ENCODE results near the gene RNF44. TPM values are rescaled to one million over a fixed set of nuclear protein-coding genes. Genes with fewer than 3 reads are reported as not detected.

RNF44 gene
- total and polyA plus RNA-seq, 2 donors (not counting 3 experiments of a cell fraction or from before 2014, with no cell fraction given) = 19.8 to 50.2 TPM

DNA sequence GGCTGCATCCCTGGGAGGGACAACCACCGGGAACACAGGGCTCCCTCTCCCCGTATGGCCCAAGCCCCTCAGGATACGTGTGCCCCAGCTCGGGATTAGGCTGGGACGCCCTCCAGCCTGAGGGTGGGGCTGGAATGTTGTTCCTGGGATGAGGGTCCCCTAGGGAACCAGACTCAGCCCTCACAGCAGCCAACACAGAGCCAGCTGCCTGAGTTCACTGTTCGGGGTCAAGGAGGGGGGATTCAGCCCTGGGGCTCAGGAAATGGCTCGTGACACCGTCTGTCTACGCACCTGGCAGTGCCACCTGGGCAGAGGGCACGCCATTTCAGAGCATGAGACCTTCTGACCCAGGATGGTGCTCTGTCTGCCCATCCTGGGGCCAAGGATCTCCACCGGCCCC lies 8.9 kb downstream of the RNF44 start:
- H3K9me3 ChIP-seq (replicated peaks; ENCODE audit: control insufficient read depth, insufficient read depth, low read length) = no peaks in the 10 kb centered on the region
- no peak for TF ChIP-seq JUN (IDR thresholded peaks at IDR 0.05; ENCODE audit: borderline replicate concordance, insufficient read depth, insufficient read length, low read depth)
- no TSS peak for BruUV-seq (replicated peaks)
- intact Hi-C loops (cut with micrococcal nuclease) = no loop called here
- dilution Hi-C loops (cut with MboI; ENCODE audit: extremely low pct_ligation_motif_present, low sequenced_read_pairs) = no loop called here
- H3K4me2 ChIP-seq (ENCODE audit: insufficient read depth, low read length) = no peak overlapping the region
- peaks cover 4% of the 10 kb centered on the region for H3K79me2 ChIP-seq (ENCODE audit: control insufficient read depth, insufficient read depth, low read length)
- H3K27ac ChIP-seq (ENCODE audit: insufficient read depth, low read depth, low read length) = no peak overlapping the region
- CTCF ChIA-PET = no interaction called here
- no peak overlapping the region for H2AFZ ChIP-seq (ENCODE audit: low read depth, low read length)
- DNase-seq (ENCODE audit: low read depth, low spot score) (no peak), FAIRE-seq (no peak)
- peaks cover 9 to 42% of the 10 kb centered on the region in 2 experiments for H3K36me3 ChIP-seq (ENCODE audit: control insufficient read depth in 2 of 2, extremely low read depth in 1 of 2, insufficient read depth in 2 of 2, low read length in 2 of 2)
- no peak overlapping the region for H3K4me3 ChIP-seq (replicated peaks in 1 of 3; ENCODE audit: insufficient read depth in 1 of 3, low read depth in 1 of 3, low read length in 3 of 3)
- POLR2A ChIA-PET = no interaction called here
- no peaks in the 10 kb centered on the region for H4K20me1 ChIP-seq (replicated peaks; ENCODE audit: control insufficient read depth, extremely low read depth, insufficient read depth, low read length)
- peaks cover 4% of the 10 kb centered on the region for H3K4me1 ChIP-seq (ENCODE audit: control insufficient read depth, extremely low read depth, insufficient read depth, low read length)
- H3K9me1 ChIP-seq (replicated peaks; ENCODE audit: control insufficient read depth, extremely low read depth, insufficient read depth, low read length) = no peaks in the 10 kb centered on the region
- H3K27me3 ChIP-seq (ENCODE audit: control insufficient read depth in 2 of 2, insufficient read depth in 2 of 2, low read length in 2 of 2) = no peaks in the 10 kb centered on the region
- H3K9ac ChIP-seq (replicated peaks; ENCODE audit: extremely low read depth, insufficient read depth, low read length) = no peak overlapping the region

DNA sequence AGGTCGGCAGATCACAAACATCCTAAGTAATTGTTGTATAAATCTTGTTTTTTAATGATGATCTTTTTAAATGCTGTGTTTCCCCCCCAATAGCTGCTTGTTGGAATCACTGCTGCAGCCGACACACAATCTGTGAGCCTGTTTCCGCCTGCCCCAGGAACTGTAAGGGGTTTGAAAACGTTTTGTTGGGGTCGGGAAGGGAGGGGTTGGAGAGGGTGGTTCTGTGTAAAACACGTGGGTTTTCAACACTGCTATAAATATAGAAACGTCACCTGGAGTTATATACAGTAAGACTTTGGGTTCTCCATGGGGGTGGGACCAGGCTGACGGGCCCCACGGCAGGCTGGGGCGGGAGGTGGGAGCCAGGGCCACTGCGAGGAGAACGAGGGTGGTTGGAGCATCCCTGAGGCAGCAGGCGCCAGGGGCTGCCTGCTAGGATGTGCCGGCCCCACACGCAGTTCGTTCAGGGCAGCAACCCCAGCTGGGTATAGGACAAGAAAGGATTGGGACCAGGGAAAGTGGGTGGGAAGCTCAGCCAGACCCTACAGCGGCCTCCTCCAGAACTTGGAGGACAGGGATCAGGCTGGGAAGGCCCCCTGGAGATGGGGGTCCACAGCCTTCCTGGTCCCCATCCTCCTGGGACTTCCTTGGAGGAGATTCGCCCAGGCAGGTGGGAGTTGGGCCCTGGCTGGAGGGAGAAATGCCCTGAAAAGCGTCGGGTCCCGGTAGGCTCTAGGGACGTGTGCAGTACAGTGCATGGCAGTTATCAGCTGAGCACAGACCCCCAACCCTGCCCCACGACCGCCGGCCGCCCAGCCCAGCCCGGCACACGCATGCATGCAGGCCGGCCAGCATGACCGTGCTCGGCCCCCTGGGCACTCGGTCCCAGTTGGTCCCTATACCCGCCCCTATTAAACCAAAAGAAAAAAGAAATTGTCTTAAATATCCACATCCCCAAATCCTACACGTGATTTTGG lies 9.7 kb downstream of the RNF44 start:
- Histone ChIP-seq H3K79me2 (ENCODE audit: control insufficient read depth, insufficient read depth, low read length) (no peaks in the 10 kb centered on the region), H3K36me3 (ENCODE audit: control insufficient read depth in 2 of 2, extremely low read depth in 1 of 2, insufficient read depth in 2 of 2, low read length in 2 of 2) (peaks cover 9 to 42% of the 10 kb centered on the region in 2 experiments), H4K20me1 (replicated peaks; ENCODE audit: control insufficient read depth, extremely low read depth, insufficient read depth, low read length) (no peaks in the 10 kb centered on the region), H3K9me3 (replicated peaks; ENCODE audit: control insufficient read depth, insufficient read depth, low read length) (no peaks in the 10 kb centered on the region), H3K9me1 (replicated peaks; ENCODE audit: control insufficient read depth, extremely low read depth, insufficient read depth, low read length) (no peaks in the 10 kb centered on the region), H3K4me2 (ENCODE audit: insufficient read depth, low read length) (no peak overlapping the region), H2AFZ (ENCODE audit: low read depth, low read length) (no peak overlapping the region), H3K4me1 (ENCODE audit: control insufficient read depth, extremely low read depth, insufficient read depth, low read length) (no peaks in the 10 kb centered on the region), H3K27ac (ENCODE audit: insufficient read depth, low read depth, low read length) (no peak overlapping the region), H3K27me3 (ENCODE audit: control insufficient read depth in 2 of 2, insufficient read depth in 2 of 2, low read length in 2 of 2) (no peaks in the 10 kb centered on the region), H3K9ac (replicated peaks; ENCODE audit: extremely low read depth, insufficient read depth, low read length) (no peak overlapping the region), H3K4me3 (replicated peaks in 1 of 3; ENCODE audit: insufficient read depth in 1 of 3, low read depth in 1 of 3, low read length in 3 of 3) (no peak overlapping the region)
- TF ChIP-seq GATA2 (IDR thresholded peaks at IDR 0.05; ENCODE audit: insufficient read depth, insufficient read length, low read depth, low read length) = no peak
- TF ChIP-seq EZH2 (IDR thresholded peaks at IDR 0.05; ENCODE audit: borderline replicate concordance, low read depth, low read length, severe bottlenecking) = no peak
- TF ChIP-seq, protein P1, sequence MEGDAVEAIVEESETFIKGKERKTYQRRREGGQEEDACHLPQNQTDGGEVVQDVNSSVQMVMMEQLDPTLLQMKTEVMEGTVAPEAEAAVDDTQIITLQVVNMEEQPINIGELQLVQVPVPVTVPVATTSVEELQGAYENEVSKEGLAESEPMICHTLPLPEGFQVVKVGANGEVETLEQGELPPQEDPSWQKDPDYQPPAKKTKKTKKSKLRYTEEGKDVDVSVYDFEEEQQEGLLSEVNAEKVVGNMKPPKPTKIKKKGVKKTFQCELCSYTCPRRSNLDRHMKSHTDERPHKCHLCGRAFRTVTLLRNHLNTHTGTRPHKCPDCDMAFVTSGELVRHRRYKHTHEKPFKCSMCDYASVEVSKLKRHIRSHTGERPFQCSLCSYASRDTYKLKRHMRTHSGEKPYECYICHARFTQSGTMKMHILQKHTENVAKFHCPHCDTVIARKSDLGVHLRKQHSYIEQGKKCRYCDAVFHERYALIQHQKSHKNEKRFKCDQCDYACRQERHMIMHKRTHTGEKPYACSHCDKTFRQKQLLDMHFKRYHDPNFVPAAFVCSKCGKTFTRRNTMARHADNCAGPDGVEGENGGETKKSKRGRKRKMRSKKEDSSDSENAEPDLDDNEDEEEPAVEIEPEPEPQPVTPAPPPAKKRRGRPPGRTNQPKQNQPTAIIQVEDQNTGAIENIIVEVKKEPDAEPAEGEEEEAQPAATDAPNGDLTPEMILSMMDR (IDR thresholded peaks at IDR 0.05; ENCODE audit: extremely low read depth in 1 of 2, insufficient read depth in 1 of 2, low read depth in 1 of 2, low read length in 2 of 2) = no peak
- TF ChIP-seq POLR2A (IDR thresholded peaks at IDR 0.05; ENCODE audit: low read depth, low read length) = no peak
- no peak for TF ChIP-seq JUN (IDR thresholded peaks at IDR 0.05; ENCODE audit: borderline replicate concordance, insufficient read depth, insufficient read length, low read depth)
- TF ChIP-seq, protein P2, sequence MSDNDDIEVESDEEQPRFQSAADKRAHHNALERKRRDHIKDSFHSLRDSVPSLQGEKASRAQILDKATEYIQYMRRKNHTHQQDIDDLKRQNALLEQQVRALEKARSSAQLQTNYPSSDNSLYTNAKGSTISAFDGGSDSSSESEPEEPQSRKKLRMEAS (IDR thresholded peaks at IDR 0.05; ENCODE audit: insufficient read depth, insufficient read length) = no peak
- TF ChIP-seq POLR2AphosphoS5 (IDR thresholded peaks at IDR 0.05; ENCODE audit: insufficient read depth, low read depth, low read length) = no peak
- TF ChIP-seq FOS (IDR thresholded peaks at IDR 0.05; ENCODE audit: borderline replicate concordance, insufficient read depth, low read length) = no peak
- no peak for TF ChIP-seq MYC (IDR thresholded peaks at IDR 0.05; ENCODE audit: low read depth, low read length)
- FAIRE-seq = no peak
- POLR2A ChIA-PET = no interaction called here
- no peak for DNase-seq (ENCODE audit: low read depth, low spot score)
- CTCF ChIA-PET = no interaction called here
- TSS peak; percentile 11 for BruUV-seq (replicated peaks)
- dilution Hi-C loops (cut with MboI; ENCODE audit: extremely low pct_ligation_motif_present, low sequenced_read_pairs) (no loop called here), intact Hi-C loops (cut with micrococcal nuclease) (no loop called here)
